Keratinocyte (primary cell): ENCODE data around the gene STK40.

Experiments used
- CTCF ChIP-seq, 3 experiments: IDR thresholded peaks in 1 of 3; conservative IDR thresholded peaks in 1 of 3; optimal IDR thresholded peaks in 1 of 3; 2 replicates in 2 of 3; 3 replicates in 1 of 3; pipeline versions ENCODE3 to v1.5.1; 2011; ENCODE audit warnings: low read length in 3 of 3, mild to moderate bottlenecking in 3 of 3, moderate library complexity in 2 of 3, control low read depth in 1 of 3, inconsistent platforms in 1 of 3; ENCODE audit not compliant: insufficient read depth in 2 of 3; ENCODE audit errors: extremely low read depth in 1 of 3
- EZH2 ChIP-seq: IDR thresholded peaks from one replicate; pipeline ENCODE4 v1.6.1; 2012; ENCODE audit warnings: inconsistent platforms, mild to moderate bottlenecking, low read length, moderate library complexity

DNA sequence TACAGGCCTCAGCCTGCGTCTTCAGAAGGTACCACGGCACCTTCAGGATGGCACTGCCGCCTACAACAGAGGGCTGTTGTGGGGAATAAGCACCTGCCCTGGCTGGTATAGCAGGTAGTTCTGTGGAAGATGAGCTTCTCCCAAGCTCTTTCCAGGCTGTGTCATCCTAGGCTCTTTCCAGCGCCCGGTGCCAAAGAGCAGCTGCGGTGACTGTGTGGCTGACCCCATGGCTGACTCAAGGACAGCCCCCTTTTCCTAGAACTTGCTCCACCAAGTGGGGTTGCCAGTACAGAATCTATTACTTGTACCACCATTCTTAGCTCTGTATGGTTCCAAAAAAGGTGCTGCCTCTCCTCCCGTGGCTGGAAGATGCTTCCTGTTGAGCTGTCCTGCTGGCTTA is 40.4 kb downstream of the STK40 start:
- TF ChIP-seq EZH2 (no peak), CTCF (optimal IDR thresholded peaks at IDR 0.05 in 1 of 3, IDR thresholded peaks at IDR 0.05 in 1 of 3, conservative IDR thresholded peaks at IDR 0.05 in 1 of 3; ENCODE audit: extremely low read depth in 1 of 3, insufficient read depth in 2 of 3, low read length in 3 of 3) (no peak)
